GM18858 (cell line): Measurements from ENCODE around the gene DDX1.

Experiments used
- ATAC-seq: cut with Tn5 transposase; IDR thresholded peaks from one replicate; pipeline ENCODE4 v1.9.1; 2021; ENCODE audit not compliant: unreplicated experiment

DDX1 gene

DNA sequence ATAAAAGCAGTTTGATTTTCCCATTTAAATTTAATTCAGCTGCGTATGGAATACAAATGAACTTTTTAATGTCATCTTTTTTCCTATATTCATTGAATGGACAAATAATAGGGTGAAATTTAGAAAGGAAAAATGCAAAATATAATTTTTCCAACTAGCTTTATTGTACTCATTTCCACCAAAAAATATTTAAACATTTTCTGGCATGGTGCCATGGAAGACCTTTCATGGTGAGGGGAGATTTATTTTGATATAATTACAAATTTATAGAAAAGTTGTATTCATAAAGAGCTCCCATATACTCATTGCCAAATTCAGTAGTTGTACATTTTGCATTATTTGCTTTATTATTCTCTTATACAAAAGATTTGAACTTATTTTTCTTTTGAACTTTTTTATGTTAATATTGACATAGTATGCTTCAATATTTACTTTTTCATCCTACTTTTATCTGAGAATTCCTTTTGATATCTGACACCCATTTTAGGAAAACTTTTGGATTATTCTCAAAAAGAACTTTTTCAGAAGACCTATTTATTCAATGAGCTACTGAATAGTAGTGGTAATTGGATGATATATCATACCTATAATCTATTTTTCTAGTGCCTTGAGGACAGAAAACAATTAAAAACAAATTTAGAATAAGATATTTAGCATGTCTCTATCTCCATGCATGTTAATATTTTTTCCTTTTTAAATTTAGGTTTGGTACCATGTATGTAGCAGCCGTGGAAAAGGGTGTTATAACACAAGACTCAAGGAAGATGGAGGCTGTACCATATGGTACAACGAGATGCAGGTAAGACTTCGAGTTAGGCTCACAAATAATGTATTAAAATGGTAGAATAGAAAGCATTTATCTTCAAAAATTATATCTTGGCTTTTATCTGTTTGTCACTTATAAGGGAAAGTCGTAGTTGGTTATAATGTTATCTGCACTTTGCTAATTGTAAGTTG, 37.5 kb downstream of the DDX1 start:
- no peak for ATAC-seq

DNA sequence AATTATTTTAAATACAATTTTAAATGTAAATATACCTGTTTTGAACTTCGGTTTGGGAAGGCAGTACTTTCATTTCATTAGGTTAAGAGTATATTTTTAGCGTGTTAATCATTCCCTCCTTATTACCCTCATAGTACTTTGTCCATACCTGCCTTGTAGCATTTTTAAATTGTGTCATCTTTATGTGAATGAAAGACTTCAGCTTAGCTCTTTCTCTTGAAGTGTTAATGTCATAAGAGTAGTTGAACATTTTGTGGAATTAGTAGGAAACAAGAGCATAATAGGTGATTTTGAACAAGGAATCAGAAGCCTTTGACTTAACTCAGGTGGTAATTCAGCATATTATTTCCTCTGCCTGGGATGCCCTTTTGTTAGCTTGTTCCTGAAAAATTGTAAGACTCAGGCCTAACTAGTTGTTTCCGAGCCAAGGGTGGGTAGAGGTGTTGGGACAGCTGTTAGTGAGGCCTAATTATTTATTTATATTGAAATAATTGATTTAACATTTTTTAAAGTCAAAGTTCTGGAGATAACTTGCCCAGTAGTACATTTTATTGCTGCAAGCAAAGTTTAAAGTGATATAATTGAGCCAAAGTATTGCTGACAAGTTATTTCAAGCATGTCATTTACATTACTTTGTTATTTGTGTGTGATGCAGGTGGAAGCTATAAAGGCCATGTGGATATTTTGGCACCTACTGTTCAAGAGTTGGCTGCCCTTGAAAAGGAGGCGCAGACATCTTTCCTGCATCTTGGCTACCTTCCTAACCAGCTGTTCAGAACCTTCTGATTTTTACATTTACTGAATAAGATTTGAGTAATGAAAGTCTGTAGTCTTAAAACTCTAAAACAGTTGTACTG, 38.7 kb downstream of the DDX1 start:
- ATAC-seq = no peak

DNA sequence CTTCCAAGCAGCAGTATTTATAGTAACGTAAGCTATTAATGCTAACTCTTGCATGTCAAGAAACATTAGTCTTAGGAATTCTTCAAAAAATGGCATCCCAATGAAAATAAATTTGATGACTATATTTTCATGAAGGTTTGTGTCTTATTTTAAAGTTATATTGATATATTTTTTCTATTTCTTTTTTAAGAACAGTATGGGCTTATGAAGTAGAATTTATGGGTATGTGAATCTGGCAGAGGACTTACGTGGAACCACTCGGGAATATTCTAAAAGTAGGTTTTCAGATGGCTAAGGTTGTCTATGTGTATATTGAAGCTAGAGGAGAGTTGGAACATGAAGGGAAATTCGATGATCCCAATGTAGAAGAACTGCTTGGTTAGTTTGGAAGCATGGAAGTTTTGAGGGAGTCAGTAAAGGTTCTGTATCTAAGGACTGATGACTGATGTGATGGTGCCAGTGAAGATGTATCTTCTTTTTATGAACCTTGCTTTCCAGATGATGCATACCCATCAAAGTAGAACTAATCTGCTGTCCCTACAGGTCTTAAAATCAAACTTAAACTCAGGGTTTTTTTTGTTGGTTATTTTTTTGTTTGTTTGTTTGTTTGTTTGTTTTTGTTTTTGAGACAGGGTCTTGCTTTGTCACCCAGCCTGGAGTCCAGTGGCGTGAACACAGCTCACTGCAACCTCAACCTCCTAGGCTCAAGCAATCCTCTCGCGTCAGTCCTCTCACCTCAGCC, 39.5 kb downstream of the DDX1 start:
- ATAC-seq = no peak

DNA sequence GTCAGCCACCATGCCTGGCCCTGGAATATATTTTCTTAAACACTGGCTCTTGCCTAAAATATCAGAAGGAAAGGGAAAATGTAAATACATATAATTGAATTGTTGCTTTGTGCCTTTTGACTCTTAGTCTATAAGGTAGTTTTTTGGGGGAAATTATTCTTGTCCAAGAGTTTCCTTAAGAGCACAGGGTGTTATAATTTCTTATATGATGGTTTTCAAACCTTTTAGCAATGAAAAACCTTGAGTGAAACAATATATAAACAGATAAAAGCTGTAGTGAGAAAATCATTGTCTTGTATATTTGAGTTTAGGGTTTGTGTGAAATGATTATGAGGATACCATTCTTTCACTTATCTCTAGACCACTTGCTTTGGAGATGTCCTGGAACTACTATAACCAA, 40.2 kb downstream of the DDX1 start:
- ATAC-seq = no peak

DNA sequence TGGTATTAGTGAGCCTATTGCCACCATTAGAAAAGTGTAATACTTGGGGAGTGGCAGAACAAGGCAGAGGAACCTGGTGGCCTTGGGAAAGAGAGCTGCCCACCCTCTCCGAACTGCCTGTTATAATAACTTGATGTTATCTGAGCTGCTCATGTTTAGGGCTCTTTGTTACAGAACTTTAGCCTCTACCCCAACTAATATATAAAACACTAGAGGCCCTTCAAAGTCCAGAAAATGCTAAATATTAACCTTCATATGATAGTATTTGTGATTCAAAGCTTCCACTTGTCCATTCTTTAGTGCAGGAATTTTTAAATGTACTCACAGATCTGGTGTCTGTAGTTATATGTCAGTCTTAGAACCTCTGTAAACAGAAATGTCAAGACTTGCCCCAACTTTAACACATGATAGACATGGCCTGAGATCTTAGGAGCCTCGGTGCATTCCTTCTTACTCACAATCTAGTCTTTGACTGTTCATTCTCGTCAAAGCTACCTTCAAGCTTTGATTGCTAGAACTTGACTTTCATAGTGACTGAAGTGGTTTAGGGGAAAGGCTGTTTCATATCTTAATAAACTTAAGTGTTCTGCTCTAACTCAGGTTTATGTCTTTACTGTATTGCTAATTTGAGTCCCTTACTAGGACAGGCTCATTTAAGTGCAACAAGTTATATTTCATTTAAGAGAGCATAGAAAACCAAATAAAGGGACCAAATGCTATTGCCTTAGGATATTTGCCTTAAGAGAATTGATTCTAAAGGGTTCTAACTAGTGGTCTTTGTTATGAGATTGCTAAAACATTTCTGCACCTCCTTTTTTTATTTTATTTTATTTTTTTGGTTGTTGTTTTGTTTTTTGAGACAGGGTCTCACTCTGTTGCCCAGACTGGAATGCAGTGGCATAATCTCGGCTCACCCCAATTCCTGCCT, 41.6 kb downstream of the DDX1 start:
- ATAC-seq = no peak

DNA sequence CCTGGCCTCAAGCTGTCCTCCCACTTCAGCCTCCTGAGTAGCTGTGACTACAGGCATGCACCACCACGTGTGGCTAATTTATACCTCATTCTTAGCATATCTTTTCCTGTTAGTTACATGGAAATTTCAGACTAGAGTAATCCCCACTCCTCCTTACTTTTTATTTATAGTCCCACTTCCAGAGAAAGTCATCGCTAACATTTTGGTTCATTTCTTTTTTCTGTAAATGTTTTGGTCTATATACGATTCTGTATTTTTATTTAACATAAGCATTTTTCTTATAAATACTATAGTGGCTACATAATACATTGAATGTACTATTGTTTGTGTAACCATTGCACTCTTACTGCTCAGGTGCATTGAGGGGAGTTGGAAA, 42.3 kb downstream of the DDX1 start:
- no peak for ATAC-seq

DNA sequence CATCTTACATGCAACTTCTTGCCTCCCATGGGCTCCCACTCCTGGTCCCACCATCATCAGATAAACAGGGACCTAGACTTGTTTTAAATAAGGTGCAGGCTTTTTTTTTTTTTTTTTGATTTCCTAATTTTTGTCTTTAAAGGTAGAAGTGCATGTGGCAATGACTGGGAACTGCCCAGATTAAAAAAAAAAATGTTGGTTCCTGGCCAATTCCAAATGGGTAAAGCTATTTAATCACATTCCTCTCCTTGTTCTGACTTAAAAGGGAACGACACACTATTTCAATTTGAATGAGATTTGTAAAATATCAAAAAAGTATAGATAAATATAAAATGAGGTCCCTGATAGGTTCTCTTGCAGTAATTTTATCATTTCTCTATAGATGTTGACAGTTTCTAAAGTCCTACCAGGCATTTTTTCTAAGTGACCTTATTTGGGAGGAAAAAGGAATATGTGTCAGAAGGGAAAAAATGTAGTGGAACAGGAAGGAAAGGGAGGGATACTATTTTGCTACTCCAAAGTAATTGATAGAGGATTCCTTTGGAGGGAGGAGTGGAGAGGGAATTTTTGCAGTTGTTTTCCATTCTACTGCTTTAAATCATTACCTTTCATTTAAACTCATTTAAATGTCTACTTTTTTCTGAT, 43.3 kb downstream of the DDX1 start:
- no peak for ATAC-seq

DNA sequence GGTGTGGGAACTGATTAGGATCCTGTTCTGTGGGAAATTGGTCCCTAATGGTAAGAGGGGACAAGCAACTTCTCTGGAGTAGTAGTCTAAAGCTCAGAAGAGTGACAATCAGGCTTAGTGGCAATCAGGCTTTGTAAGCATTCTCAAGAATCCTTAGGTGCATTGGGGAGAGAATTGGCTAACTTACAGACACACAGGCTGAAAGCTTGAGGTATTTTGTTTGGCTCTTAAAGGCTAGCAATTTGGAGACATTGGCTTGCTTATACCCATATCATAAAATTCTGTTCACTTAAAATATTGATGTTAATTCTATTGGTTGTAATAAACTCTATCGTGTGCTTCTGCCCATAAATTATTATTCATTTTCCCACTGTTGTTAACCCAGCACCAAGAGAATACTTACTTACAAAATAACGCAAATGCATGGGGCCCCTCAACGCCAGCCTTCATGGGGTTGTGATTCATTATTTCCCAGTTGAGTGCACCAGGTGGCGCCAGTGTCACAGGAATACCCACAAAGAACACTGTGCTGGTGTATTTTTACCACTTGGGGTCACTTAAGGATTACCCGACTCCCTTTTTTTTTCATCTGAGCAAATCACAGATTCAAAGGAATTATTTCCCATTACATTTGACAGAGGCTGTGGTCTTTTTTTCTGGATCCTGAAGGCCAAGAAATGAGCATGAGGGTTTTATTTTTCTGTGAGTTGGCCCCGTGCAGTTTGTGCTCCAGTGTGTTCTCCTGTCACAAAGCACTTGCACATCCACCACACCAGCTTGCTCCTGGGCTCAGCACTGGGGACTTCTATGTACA, 45.5 kb downstream of the DDX1 start:
- ATAC-seq = peak; percentile 86

DNA sequence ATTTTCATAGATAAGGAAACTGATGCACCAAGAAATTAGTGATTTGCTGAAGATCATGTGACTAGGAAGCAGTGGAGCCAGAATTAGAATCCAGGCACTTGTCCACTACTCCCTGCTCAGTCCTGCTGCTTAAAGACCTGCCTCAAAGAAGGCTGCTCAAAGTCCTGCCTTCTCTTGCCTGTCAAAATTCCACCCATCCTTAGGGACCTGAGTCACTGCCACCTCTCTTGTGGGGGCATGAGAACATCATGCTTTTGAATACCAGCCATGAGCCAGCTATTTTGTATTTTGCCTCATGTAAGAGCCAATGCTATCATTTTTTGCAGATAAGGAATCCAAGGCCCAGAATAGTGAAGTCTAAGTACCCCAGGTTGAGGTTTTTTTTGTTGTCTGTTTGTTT, 47.1 kb downstream of the DDX1 start:
- no peak for ATAC-seq

DNA sequence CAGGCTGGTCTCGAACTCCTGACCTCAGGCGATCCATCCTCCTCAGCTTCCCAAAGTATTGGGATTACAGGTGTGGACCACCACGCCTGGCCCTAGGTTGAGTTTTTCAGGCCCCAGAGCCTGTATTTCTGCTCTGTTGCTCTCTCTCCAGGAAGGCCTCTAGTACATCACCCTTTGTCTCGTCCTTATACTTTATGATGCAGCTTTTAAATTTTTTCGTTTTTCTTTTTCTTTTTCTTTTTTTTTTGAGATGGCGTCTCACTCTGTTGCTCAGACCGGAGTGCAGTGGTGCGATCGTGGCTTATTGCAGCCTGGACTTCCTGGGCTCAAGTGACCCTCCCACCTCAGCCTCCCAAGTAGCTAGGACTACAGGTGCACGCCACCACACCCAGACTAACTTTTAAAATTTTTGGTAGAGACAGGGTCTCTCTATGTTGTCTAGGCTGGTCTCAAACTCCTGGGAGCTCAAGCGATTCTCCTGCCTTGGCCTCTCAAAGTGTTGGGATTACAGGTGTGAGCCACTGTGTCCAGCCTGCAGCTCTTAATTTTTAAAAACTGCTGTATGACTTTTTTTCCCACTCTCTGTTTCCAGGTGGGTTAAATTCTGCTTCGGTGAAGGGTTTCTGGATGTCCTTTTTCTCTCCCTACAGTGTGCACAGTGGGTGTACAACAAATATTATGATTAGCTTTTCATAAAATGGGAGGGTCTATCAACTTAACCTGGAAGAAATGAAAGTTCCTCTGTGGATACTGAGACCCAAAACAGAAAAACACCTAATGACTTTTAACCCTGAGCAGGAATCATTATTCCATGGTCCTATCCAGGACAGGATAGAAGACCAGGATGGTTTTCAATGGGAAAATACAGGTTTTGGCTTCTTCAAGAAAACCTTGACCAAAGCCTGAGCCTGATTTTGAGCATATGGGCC, 47.9 kb downstream of the DDX1 start:
- no peak for ATAC-seq

DNA sequence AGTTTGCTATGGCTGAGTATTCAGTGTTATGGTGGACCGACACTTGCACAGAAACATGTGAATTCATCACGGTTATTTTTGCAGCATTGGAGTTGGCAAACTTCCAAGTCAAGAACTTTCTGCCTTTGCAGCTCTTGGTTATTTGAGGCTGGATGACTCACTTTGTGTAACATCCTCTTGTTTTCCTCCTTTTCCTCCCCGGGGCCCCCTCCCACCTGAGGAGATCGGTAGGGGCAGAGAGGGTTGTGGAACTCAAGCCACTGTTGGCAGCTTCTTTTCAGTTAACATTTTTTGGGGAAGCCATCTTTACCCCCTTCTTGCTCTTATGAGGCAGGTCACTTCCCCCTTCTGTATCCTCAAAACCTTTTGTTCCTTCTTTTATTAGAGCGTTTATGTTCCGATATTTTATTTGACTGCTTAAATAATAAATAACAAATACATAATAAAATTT, 48.6 kb downstream of the DDX1 start:
- no peak for ATAC-seq

DNA sequence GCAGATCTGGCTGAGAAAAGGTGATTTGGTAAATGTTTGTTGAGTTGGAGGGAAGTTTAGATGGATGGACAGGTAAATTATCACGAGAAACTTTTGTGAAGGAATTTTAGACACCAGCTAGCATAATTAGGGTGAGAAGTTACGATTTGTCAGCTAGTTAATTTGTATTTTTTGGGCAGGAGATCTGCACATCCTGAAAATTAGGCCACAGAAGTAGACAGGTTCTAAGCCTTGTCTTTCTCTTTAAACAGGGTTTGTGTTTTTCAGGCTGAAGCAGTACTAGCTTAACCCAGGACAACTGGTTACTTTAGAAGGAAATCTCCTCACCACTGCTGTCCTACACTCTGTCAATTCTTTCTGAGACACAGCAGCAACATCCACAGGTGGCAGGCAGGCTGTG, 49.1 kb downstream of the DDX1 start:
- no peak for ATAC-seq

DNA sequence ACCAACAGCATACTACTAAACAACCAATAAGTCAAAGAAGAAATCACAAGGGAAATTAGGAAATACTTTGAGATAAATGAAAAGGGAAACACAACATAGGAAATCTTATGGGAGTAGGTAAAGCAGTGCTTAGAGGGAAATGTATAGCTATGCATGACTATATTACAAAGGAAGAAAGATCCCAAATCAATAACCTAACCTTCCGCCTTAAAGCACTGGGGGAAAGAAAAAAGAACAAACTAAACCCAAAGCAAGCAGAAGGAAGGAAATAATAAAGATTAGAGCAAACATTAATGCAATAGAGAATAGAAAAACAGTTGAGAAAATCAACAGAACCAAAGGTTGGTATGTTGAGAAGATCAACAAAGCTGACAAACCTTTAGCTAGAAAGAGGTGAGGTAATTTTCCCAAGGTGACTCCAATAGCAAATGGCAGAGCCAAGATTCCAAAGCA, 49.9 kb downstream of the DDX1 start:
- no peak for ATAC-seq

DNA sequence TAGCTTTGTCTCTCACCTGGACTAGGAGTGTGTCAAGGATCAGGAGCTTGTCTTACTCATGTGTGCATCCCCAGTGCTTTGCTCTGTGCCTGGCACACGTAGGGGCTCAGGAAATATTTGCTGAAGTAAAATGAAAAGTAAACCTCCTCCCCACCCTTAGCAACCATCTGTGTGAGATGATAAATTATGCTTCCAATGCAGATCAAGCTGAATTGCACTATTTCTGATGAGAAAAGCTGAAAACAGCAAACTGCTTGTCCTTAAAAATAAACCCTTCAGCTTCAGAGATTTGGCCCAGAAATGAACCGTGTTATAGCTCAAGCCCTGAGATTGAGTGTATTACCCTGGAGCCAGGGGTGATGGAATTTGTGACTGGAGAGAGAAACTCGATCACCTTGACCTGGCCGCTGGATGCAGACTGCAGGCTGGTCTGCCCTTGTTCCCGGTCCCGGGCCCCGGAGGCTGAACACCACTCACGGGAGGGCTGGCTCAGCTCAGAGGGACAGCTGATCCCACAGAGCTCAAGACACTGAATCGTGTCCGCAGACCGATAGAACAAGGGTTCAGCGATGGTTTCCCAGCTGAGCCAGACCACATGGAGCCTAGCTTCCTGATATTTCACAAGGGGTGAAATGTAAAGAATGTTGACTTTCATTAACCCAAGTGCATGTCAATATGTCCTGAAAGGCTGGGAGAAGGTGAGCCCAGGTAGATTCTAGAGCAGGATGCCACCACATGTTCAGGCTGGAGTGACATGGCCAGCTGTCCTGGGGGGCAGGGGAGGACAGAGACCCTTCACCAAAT, 50.5 kb downstream of the DDX1 start:
- ATAC-seq = no peak

DNA sequence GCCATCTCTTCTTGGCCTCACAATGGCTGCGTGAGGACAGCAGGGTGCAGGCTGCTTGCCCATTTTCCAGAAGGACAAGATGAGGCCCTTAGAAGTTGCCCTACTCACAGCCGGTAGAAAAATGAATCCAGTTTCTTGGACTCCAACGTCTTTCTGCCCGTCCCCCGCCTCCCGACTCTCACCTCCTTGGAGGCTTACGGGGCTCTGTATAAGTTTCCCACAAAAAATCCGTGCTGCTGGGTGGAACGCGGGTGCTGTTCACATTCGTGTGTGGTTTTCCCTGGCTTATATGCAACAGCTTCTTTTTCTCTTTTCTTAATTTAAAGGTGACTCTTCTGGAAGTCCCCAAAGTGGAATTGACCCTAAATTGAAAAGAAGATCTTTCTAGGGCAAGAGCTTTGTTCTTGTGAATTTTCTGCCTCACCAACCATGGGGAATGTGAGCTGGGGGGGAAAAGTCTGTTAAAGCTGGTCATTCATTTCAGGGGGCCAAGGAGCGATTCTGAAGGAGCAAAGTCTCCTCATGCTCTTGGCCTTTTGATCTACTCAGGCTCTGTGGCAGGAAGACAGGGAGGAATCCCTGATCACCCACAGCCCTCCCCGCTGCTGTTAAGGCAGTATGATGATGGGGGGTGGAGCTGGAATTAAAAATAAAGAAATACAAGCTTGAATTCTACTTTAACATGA, 51.3 kb downstream of the DDX1 start:
- ATAC-seq = no peak
